Measurements from ENCODE around the gene C1orf94. TPM values are rescaled to one million over a fixed set of nuclear protein-coding genes. Genes with fewer than 3 reads are reported as not detected.

The C1orf94 gene
- total and polyA plus RNA-seq, 2 of the 8 experiments (the other 6 are each of a cell fraction or from before 2014, with no cell fraction given), result 5.8 to 12.5 TPM

- H3K27me3 ChIP-seq (replicated peaks in 1 of 4; ENCODE audit: control insufficient read depth in 3 of 4, extremely low read depth in 1 of 4, insufficient read depth in 3 of 4, low read length in 3 of 4), result peaks cover 0 to 4% (median 2%) of the 10 kb centered on the region in 4 experiments; a peak in 3 of 7 replicates
- H2BK12ac ChIP-seq (ENCODE audit: low read depth, low read length), result peak overlapping the region; percentile 99; the same call in 1 of the 2 replicates
- peak overlapping the region; percentile 98 for H4K91ac ChIP-seq (replicated peaks; ENCODE audit: insufficient read length, low read length)
- H3K9me3 ChIP-seq (ENCODE audit: insufficient read depth in 2 of 2, low read depth in 1 of 2, low read length in 1 of 2), result peaks cover 11 to 13% of the 10 kb centered on the region in 2 experiments
- peaks cover 0 to 3% of the 10 kb centered on the region in 2 experiments for H4K20me1 ChIP-seq (replicated peaks in 1 of 2; ENCODE audit: control insufficient read depth in 1 of 2, insufficient read depth in 2 of 2, low read length in 2 of 2)
- H3K23me2 ChIP-seq (ENCODE audit: low read depth, low read length), result peaks cover 2% of the 10 kb centered on the region
- peak overlapping the region; percentile 89 for H2AK5ac ChIP-seq (ENCODE audit: low read depth, low read length)
- POLR2A ChIA-PET (ENCODE audit: partially characterized antibody), result interaction anchor here (0.8 to 3.5 kb wide), 2 partner anchors 8 to 11 kb away, joined by 3 to 15 read pairs; partner anchors contain the start of gene C1orf94
- no peak overlapping the region for H3K56ac ChIP-seq (replicated peaks; ENCODE audit: insufficient read length, low read depth, low read length)
- DNase-seq (ENCODE audit: low read depth in 1 of 2, low spot score in 2 of 2), result no peak
- H3K4me1 ChIP-seq (replicated peaks in 1 of 4; ENCODE audit: control insufficient read depth in 3 of 4, insufficient read depth in 4 of 4, low read length in 3 of 4), result peaks cover 11 to 21% (median 18%) of the 10 kb centered on the region in 4 experiments
- H3K4me3 ChIP-seq (ENCODE audit: extremely low read depth in 1 of 4, insufficient read depth in 2 of 4, low read depth in 3 of 4, low read length in 4 of 4), result peak overlapping the region in 2 of 4 experiments; percentile 3 to 27; a peak in 2 of 8 replicates
- H2BK5ac ChIP-seq (ENCODE audit: low read depth, low read length), result peak overlapping the region; percentile 82; the same call in 1 of the 2 replicates
- TF ChIP-seq JUN (IDR thresholded peaks at IDR 0.05; ENCODE audit: low read depth, low read length), result no peak
- TF ChIP-seq CHD1 (IDR thresholded peaks at IDR 0.05; ENCODE audit: low read depth, low read length), result no peak
- no peak for TF ChIP-seq ZNF274 (IDR thresholded peaks at IDR 0.05; ENCODE audit: borderline replicate concordance, extremely low read depth, low read length)
- TF ChIP-seq CBX5 (IDR thresholded peaks at IDR 0.05; ENCODE audit: low read depth, low read length), result no peak
- no peak for TF ChIP-seq SIRT6 (IDR thresholded peaks at IDR 0.05; ENCODE audit: low read length)
- TF ChIP-seq KDM1A (IDR thresholded peaks at IDR 0.05; ENCODE audit: borderline replicate concordance, low read length), result peak; percentile 46; the same call in 1 of the 2 replicates
- TF ChIP-seq CREB1 (IDR thresholded peaks at IDR 0.05), result no peak
- no peak for TF ChIP-seq RXRA (IDR thresholded peaks at IDR 0.05; ENCODE audit: insufficient read depth, low read depth, low read length)
- TF ChIP-seq TBP (IDR thresholded peaks at IDR 0.05; ENCODE audit: low read depth, low read length), result no peak
- no peak for TF ChIP-seq MAFK (IDR thresholded peaks at IDR 0.05; ENCODE audit: low read depth, low read length)
- TF ChIP-seq SIN3A (conservative IDR thresholded peaks at IDR 0.05 in 1 of 2, IDR thresholded peaks at IDR 0.05 in 1 of 2; ENCODE audit: low read depth in 1 of 2, low read length in 2 of 2), result no peak
- no peak for TF ChIP-seq POLR2A (IDR thresholded peaks at IDR 0.05; ENCODE audit: control extremely low read depth in 1 of 2, low read depth in 2 of 2, low read length in 2 of 2)
- TF ChIP-seq KDM4A (IDR thresholded peaks at IDR 0.05; ENCODE audit: low read depth, low read length, severe bottlenecking), result peak; percentile 7
- H2AFZ ChIP-seq (ENCODE audit: low read length), result no peak overlapping the region
- no peaks in the 10 kb centered on the region for H3K79me2 ChIP-seq (ENCODE audit: control insufficient read depth in 1 of 2, insufficient read depth in 2 of 2, low read length in 2 of 2)
- H3K4ac ChIP-seq (replicated peaks; ENCODE audit: insufficient read length, low read depth, low read length), result peak overlapping the region; percentile 99
- FAIRE-seq, result no peak
- H3K9ac ChIP-seq (replicated peaks in 1 of 4; ENCODE audit: extremely low read depth in 1 of 4, low read depth in 3 of 4, low read length in 3 of 4), result 0 out of 7 replicates have a peak overlapping the region, but pooled peaks of 1 of the 4 experiments have one; percentile 29
- WGBS, 2 experiments (ENCODE audit: extremely low coverage in 1 of 2, insufficient coverage in 1 of 2, insufficient read length in 1 of 2, insufficient replicate concordance in 2 of 2, low coverage in 1 of 2, low lambda C conversion rate in 2 of 2, missing lambda C conversion rate in 1 of 2), result 80% methylated on average over 4 of the region's 4 CpGs; no CpG with 5 or more reads in 1 of the 2 experiments
- H2BK20ac ChIP-seq (ENCODE audit: low read length), result peak overlapping the region; percentile 83
- H3K23ac ChIP-seq (ENCODE audit: insufficient read length), result peak overlapping the region; percentile 97
- 0 out of 8 replicates have a peak, but pooled peaks cover 0 to 6% (median 0%) of the 10 kb centered on the region in 4 experiments for H3K36me3 ChIP-seq (ENCODE audit: control insufficient read depth in 2 of 4, insufficient read depth in 4 of 4, low read length in 3 of 4)
- peak overlapping the region; percentile 91 for H2BK120ac ChIP-seq (replicated peaks; ENCODE audit: low read depth, low read length)
- no peaks in the 10 kb centered on the region for H3K79me1 ChIP-seq (ENCODE audit: low read depth, low read length)
- peak overlapping the region; percentile 50 for H3K27ac ChIP-seq (ENCODE audit: low read depth, low read length)
- CTCF ChIA-PET (ENCODE audit: partially characterized antibody), result interaction anchor here (0.8 to 2.9 kb wide), 3 partner anchors 10 to 144 kb away, joined by 3 to 14 read pairs (median 3); no protein-coding TSS in a partner anchor
- H2BK15ac ChIP-seq (ENCODE audit: low read length), result peak overlapping the region; percentile 83
- H3K18ac ChIP-seq (ENCODE audit: extremely low read depth, low read length), result peak overlapping the region; percentile 96
- H4K8ac ChIP-seq (ENCODE audit: extremely low read depth, insufficient read depth, low read length), result no peak overlapping the region
- H3K4me2 ChIP-seq (ENCODE audit: insufficient read depth in 1 of 2, low read depth in 2 of 2, low read length in 2 of 2), result peak overlapping the region; percentile 39 to 75
- peak overlapping the region; percentile 66 for H4K5ac ChIP-seq (ENCODE audit: insufficient read length, low read depth, low read length)
- H3K14ac ChIP-seq (ENCODE audit: insufficient read length), result peak overlapping the region; percentile 82
Measured at GRCh38 chr1:34188985-34189384, 12.3 kb downstream of the C1orf94 start.

All from H1 (cell line).